A172 (cell line): ENCODE measurements around the gene CNN2. TPM values are rescaled to one million over a fixed set of nuclear protein-coding genes. Genes with fewer than 3 reads are reported as not detected.

ENCODE experiments used
- DNase-seq: peaks from one replicate; pipeline ENCODE4 v3.0.0-alpha.2; 2015; ENCODE audit warnings: low spot score
- total RNA-seq: library from RNA; depleted of rRNA; stranded (reverse); fragments of >200 nt; shearing (Covaris generic); gene quantifications from 2 replicates; pipeline ENCODE4 v1.2.3, GENCODE V29; 2014

CNN2 gene
- total RNA-seq, 1 experiment from 2014 or later, result 219 TPM

GRCh38 chr19:1065606-1066109, 39.2 kb downstream of the CNN2 start:
- DNase-seq, result peak; percentile 69

- DNase-seq, result peak; percentile 57
Measured at GRCh38 chr19:1066251-1066747, 39.9 kb downstream of the CNN2 start.

DNA sequence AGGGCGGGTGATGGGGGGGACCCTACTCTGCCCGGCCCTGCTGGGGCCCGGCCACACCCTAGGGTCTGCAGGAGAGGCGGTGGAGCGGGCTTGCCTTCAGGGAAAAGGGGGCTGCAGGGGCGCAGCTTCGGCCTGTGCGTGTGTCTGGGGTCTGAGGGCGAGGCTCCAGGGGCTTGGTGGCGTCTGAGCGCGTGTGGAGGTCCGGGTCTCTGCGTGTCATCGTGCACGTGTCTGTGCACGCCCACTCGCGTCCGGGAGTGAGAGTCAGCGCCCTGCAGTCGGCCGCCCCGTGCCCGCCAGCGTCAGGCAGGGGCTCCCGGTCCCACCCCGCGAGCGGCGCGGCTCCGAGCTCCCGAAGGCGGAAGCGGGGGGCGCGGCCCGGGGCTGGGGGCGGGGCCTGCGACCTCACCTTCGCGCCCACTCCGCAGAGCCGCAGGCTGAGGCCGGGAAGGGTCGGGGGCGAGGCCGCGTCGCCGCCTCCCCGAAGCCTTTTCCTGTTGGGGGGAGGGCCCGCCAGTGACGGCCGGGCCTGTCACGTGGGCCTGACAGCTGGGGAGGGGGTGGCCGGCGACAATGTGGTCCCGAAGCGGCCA, 40.4 kb downstream of the CNN2 start, which contains the start of gene ARHGAP45:
Gene ARHGAP45, plus strand, starts transcription at position 420 of the 593 bp plus-strand sequence. CDS start 239 bp downstream, outside the sequence.
- no peak for DNase-seq

DNA sequence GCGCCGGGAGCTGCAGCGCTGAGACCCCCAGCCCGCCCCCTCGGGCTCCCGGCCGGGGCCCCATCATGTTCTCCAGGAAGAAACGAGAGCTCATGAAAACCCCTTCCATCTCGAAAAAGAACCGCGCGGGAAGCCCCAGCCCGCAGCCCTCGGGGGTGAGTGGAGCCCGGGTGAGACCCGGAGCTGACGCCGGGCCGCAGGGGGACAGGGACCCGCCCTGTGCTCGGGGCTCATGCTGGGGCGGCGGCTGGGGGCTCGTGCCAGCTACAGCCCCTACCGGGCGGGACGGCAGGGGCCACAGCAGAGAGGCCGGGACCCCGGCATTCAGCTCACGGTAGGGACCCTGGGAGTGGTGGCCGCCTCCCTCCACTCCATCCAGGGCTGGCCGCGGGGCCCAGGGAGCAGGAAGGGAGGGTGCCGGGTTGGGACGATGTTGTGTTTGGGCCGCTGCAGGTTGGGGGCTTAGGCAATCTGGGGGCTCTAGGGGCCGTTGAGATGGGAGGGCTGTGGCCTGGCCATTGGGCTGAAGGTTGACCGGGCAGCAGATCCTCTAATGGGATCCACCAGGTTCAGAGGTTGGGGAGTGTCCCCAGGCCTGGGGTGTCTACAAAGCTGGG, 41.0 kb downstream of the CNN2 start:
- no peak for DNase-seq

DNA sequence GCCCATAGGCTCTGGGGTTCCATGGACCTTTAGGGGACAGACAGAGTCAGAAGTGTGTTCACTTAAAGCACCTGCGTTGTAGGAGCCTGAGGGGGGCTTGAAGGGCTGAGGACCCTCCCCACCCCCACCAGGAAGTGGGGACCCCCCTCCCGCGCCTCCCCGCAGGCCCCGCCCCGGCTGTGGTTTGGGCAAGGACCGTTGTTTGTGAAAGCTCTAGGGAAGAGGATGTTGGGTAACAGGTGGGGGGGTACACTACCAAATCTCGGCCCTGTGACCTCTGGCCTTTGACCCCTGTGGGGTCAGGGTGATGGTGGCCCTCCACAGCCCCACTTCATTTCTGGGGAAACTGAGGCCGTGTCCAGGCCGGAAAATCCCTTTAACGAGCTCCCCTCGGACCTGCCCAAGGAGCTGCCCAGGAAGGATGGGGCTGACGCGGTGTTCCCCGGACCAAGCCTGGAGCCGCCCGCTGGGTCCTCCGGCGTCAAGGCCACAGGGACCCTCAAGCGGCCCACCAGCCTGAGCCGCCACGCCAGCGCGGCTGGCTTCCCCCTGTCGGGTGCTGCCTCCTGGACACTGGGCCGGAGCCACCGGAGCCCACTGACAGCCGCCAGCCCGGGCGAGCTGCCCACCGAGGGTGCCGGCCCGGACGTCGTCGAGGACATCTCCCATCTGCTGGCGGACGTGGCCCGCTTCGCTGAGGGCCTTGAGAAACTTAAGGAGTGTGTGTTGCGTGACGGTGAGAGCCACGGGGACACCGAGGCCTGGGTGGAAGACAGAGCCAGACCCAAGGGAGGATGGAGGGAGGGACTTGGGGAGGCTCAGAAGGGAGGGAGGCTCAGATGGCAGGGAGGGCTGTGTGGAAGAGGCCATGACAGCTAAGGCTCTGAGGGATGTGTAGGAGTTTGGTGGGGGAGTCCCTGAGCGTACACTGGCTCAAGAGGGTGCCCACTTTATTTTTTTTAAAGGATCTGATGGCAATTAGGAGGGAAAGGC, 41.9 kb downstream of the CNN2 start:
- no peak for DNase-seq

GRCh38 chr19:1069009-1069779, 42.8 kb downstream of the CNN2 start:
- peak; percentile 74 for DNase-seq

GRCh38 chr19:1070576-1070930, 44.1 kb downstream of the CNN2 start:
- no peak for DNase-seq

GRCh38 chr19:1070931-1071791, 44.8 kb downstream of the CNN2 start:
- DNase-seq, result no peak

DNA sequence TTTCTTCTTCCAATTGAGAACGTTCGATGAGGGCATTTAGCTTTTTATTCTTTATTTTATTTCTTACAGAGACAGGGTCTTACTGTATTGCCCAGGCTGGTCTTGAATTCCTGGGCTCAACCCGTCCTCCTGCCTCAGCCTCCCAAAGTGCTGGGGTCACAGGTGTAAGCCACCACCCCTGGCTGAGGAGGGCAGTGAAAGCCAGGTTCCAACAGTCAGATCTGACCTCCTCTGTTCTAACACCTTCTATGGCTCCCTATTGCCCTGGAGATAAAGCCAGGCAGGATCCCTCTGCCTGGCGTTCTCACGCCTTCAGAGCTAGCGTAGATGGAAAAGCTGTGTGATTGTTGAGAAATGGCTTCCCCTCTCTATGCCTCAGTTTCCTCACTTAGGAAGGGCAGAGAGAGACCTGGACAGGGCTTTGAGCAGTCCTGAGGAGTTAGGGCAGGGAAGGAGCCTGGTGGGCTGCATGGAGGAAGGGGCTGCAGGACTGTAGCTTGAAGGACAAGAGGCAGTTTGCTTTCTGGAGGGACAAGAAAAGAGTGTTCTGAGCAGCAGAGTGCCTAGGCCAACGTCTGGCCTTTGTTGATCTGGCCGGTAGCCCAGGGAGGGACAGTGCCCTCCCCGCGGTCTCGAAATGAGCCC, 46.1 kb downstream of the CNN2 start:
- no peak for DNase-seq

DNA sequence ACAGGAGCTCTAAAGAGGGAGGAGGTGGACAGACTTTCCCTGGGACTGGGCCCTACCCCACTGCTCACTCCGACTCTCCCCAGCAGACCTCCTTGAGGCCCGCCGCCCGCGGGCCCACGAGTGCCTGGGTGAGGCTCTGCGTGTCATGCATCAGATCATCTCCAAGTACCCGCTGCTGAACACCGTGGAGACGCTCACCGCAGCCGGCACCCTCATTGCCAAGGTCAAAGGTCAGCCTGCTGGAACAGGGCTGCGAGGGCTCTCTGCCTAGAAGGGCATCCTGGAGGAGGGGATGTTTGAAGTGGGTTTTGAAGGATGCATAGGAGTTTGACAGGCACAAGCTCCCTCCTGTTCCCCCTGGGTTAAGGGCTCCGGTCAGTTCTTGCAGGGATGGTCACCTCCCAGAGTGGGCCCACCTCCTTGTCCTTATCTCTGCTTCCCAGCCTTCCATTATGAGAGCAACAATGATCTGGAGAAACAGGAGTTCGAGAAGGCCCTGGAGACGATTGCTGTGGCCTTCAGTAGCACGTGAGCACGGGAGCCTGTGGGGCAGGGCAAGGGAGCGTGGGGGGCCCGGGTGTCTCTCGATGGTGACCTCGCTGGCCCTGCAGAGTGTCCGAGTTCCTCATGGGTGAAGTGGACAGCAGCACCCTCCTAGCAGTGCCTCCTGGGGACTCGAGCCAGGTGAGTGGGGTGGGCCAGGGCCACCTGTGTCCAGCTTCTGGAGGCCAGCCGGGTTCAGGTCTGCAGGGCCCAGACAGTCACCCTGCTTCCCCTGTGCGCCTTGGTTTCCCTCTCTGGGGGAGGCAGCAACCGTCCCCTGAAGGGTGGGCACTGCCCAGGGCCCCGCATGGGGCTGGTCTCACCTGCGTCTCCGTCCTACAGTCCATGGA, 46.9 kb downstream of the CNN2 start:
- DNase-seq, result no peak

DNA sequence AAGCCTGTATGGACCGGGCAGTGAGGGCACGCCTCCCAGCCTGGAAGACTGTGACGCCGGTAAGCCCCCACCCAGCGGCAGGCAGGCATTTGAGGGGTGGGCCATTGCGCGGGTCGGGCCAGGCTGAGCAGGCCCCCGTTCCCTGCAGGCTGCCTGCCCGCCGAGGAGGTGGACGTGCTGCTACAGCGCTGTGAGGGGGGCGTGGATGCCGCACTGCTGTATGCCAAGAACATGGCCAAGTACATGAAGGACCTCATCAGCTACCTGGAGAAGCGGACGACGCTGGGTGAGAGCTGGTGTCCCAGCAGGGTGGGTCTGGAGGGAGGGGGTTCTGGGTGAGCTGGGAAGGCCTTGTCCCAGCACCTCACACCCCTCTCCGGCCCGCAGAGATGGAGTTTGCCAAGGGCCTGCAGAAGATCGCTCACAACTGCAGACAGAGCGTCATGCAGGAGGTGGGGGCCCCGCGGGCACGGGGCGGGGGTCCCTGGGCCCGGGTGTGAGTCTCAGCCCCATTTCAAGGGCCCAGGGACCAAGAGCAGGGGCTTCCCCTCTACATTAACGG, 47.6 kb downstream of the CNN2 start:
- DNase-seq, result no peak

- DNase-seq, result peak; percentile 78
Measured at GRCh38 chr19:1074544-1075283, 48.3 kb downstream of the CNN2 start.

DNA sequence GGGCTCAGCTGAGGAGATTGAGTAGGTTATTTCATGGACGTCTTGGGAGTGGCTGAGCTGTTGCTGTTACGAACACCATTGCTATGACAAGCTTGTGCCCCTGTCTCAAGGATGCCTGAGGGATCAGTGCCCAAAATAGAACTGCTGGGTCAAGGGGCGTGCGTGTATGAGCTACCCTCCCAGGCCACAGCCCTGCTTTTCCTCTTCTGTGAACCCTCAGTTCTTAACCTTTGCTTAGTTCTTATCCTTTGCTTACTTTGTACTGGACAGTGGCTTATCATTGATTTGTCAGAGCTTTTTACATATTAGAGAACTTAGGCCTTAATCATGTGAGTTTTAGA, 49.6 kb downstream of the CNN2 start:
- no peak for DNase-seq

DNA sequence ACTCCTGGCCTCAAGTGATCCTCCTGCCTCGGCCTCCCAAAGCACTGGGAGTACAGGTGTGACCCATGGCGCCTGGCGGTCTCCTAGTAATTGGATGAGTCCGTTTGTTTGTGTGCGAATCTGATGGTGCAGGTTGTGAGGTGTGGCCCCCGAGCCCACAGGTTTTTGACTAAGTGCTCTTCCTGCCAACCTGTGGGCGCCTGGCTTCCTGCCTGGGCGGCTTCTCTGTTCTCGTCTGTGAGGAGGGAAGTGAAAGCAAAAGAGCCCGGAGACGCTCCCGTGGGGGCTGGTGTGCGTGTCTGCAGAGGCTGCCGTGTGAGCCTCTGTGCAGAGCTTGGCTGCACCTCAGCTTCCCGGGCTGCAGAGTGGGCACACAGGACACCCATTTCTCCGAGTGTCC, 50.5 kb downstream of the CNN2 start:
- DNase-seq, result peak; percentile 42

- DNase-seq, result no peak
Measured at GRCh38 chr19:1079566-1080111, 53.2 kb downstream of the CNN2 start.

DNA sequence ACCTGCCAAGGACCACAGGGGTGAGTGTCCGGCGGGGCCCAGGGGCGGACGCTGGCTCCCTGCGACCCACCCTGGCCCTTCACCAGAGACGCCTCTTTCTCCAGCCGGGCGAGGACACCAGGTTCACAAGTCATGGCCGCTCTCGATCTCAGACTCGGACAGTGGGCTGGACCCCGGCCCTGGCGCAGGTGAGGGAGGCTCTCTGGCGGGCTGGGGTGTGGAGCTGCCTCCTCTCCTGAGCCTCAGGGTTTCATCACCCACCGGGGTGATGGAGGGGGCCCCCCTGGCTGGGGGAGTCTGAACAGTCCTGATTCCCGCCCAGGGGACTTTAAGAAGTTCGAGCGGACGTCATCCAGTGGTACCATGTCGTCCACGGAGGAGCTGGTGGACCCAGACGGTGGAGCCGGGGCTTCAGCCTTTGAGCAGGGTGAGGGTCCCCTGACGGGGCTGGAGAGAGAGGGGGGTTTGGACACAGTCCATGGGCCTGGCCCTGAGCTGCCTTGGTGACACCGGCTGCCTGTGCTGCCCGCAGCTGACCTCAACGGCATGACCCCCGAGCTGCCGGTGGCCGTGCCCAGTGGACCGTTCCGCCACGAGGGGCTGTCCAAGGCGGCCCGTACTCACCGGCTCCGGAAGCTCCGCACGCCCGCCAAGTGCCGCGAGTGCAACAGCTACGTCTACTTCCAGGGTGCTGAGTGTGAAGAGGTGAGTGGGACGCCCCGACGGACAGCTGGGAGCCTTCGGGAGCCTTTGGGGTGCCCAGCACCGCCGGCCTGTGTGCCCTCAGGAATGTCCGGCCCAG, 54.2 kb downstream of the CNN2 start:
- DNase-seq, result no peak
